ENCODE data around the gene ANXA9. TPM values are rescaled to one million over a fixed set of nuclear protein-coding genes. Genes with fewer than 3 reads are reported as not detected.

ANXA9 gene
- total RNA-seq, 1 donor from 2014 or later = not detected

- Histone ChIP-seq H3K4me2 (ENCODE audit: low read length) (peak within 1 kb of the TSS; percentile 99), H3K79me2 (ENCODE audit: insufficient read depth, low read length) (peaks cover 6% of the 10 kb centered on the region), H3K9me3 (ENCODE audit: insufficient read depth, low read depth, low read length) (no peaks in the 10 kb centered on the region), H3K4me1 (ENCODE audit: insufficient read depth, low read length) (peaks cover 49% of the 10 kb centered on the region), H3K9ac (ENCODE audit: low read length) (peak within 1 kb of the TSS; percentile 95), H3K4me3 (ENCODE audit: insufficient read depth, low read depth, low read length) (peak within 1 kb of the TSS; percentile 76), H3K27ac (ENCODE audit: low read depth, low read length) (peak within 1 kb of the TSS; percentile 85), H3K36me3 (ENCODE audit: insufficient read depth, low read length) (no peaks in the 10 kb centered on the region), H2AFZ (ENCODE audit: low read depth, low read length) (peak within 1 kb of the TSS; percentile 95), H4K20me1 (ENCODE audit: insufficient read depth, low read length) (no peaks in the 10 kb centered on the region), H3K27me3 (ENCODE audit: insufficient read depth, low read length) (no peaks in the 10 kb centered on the region)
- peak within 1 kb of the TSS; percentile 95 for H3K4me3 Mint-ChIP-seq (ENCODE audit: unreplicated experiment)
- peaks cover 35% of the 10 kb centered on the region for H3K4me1 Mint-ChIP-seq (ENCODE audit: low read depth, unreplicated experiment)
- no peaks in the 10 kb centered on the region for H3K9me3 Mint-ChIP-seq (ENCODE audit: unreplicated experiment)
- H3K36me3 Mint-ChIP-seq (ENCODE audit: low read depth, unreplicated experiment) = peaks cover 1% of the 10 kb centered on the region
- peak within 1 kb of the TSS; percentile 98 for H3K27ac Mint-ChIP-seq (ENCODE audit: unreplicated experiment)
- TF ChIP-seq CTCF (IDR thresholded peaks at IDR 0.05; ENCODE audit: insufficient read depth, low read depth, low read length) = no peak
- no peak for TF ChIP-seq EZH2 (IDR thresholded peaks at IDR 0.05; ENCODE audit: insufficient read depth, low read length)
- no peaks in the 10 kb centered on the region for H3K27me3 Mint-ChIP-seq (ENCODE audit: low read depth, unreplicated experiment)
- DNase-seq (ENCODE audit: low read depth) (peak; percentile 88), FAIRE-seq (no peak)
Measured at GRCh38 chr1:151008244-151009205, 26.4 kb downstream of the ANXA9 start, which contains the start of gene PRUNE1. Gene PRUNE1 (plus strand): TSS chr1:151008449. CDS start chr1:151008633, 184 bp downstream.

GRCh38 chr1:151009206-151009587, 27.1 kb downstream of the ANXA9 start:
- Histone ChIP-seq H3K9me3 (ENCODE audit: insufficient read depth, low read depth, low read length) (no peaks in the 10 kb centered on the region), H3K36me3 (ENCODE audit: insufficient read depth, low read length) (no peaks in the 10 kb centered on the region), H3K27me3 (ENCODE audit: insufficient read depth, low read length) (no peaks in the 10 kb centered on the region), H4K20me1 (ENCODE audit: insufficient read depth, low read length) (no peaks in the 10 kb centered on the region), H3K4me3 (ENCODE audit: insufficient read depth, low read depth, low read length) (peak overlapping the region; percentile 76), H3K27ac (ENCODE audit: low read depth, low read length) (peak overlapping the region; percentile 85), H3K9ac (ENCODE audit: low read length) (peak overlapping the region; percentile 95), H3K4me1 (ENCODE audit: insufficient read depth, low read length) (peaks cover 50% of the 10 kb centered on the region), H3K79me2 (ENCODE audit: insufficient read depth, low read length) (peaks cover 6% of the 10 kb centered on the region), H3K4me2 (ENCODE audit: low read length) (peak overlapping the region; percentile 99), H2AFZ (ENCODE audit: low read depth, low read length) (peak overlapping the region; percentile 95)
- Mint-ChIP-seq H3K9me3 (ENCODE audit: unreplicated experiment) (no peaks in the 10 kb centered on the region), H3K27ac (ENCODE audit: unreplicated experiment) (peak overlapping the region; percentile 84), H3K4me1 (ENCODE audit: low read depth, unreplicated experiment) (peaks cover 37% of the 10 kb centered on the region), H3K36me3 (ENCODE audit: low read depth, unreplicated experiment) (peaks cover 1% of the 10 kb centered on the region), H3K27me3 (ENCODE audit: low read depth, unreplicated experiment) (no peaks in the 10 kb centered on the region), H3K4me3 (ENCODE audit: unreplicated experiment) (peak overlapping the region; percentile 95)
- no peak for FAIRE-seq
- TF ChIP-seq CTCF (IDR thresholded peaks at IDR 0.05; ENCODE audit: insufficient read depth, low read depth, low read length) (no peak), EZH2 (IDR thresholded peaks at IDR 0.05; ENCODE audit: insufficient read depth, low read length) (no peak)
- peak; percentile 87 for DNase-seq (ENCODE audit: low read depth)

Measured in astrocyte (in vitro differentiated cells and primary cell).